Glomerular visceral epithelial cell (primary cell): ENCODE measurements around the gene ZNF582.
"Not testable (repeated sequence)": the region's sequence is repeated elsewhere in the genome, so short reads cannot be mapped to it uniquely, and the experiment has no call there.

Source experiments
- DNase-seq: peaks from one replicate; pipeline ENCODE4 v3.0.0-alpha.2; 2016; ENCODE audit errors: extremely low spot score

ZNF582 gene

GRCh38 chr19:56351208-56351607 lies 42.1 kb downstream of the ZNF582 start:
- no peak for DNase-seq

- DNase-seq = no peak
Measured at GRCh38 chr19:56350416-56351045, 42.8 kb downstream of the ZNF582 start.

GRCh38 chr19:56348289-56348877 lies 45.0 kb downstream of the ZNF582 start:
- DNase-seq = no peak

GRCh38 chr19:56347163-56347778 lies 46.1 kb downstream of the ZNF582 start:
- DNase-seq = no peak

GRCh38 chr19:56341948-56342347 lies 51.4 kb downstream of the ZNF582 start:
- no peak for DNase-seq

GRCh38 chr19:56339031-56339430 lies 54.3 kb downstream of the ZNF582 start:
- DNase-seq = not testable (repeated sequence)

GRCh38 chr19:56337077-56337476 lies 56.3 kb downstream of the ZNF582 start:
- not testable (repeated sequence) for DNase-seq

GRCh38 chr19:56335371-56335770 lies 58.0 kb downstream of the ZNF582 start:
- DNase-seq = not testable (repeated sequence)

- DNase-seq = peak; percentile 53
Measured at GRCh38 chr19:56333506-56333905, 59.8 kb downstream of the ZNF582 start.
